ENCODE data around the gene HTR1E. TPM values are rescaled to one million over a fixed set of nuclear protein-coding genes. Genes with fewer than 3 reads are reported as not detected.
"Not testable (repeated sequence)": the region's sequence is repeated elsewhere in the genome, so short reads cannot be mapped to it uniquely, and the experiment has no call there.

Gene HTR1E
- total and polyA plus RNA-seq, 2 donors (not counting 1 experiment from before 2014, with no cell fraction given) = not detected

DNA sequence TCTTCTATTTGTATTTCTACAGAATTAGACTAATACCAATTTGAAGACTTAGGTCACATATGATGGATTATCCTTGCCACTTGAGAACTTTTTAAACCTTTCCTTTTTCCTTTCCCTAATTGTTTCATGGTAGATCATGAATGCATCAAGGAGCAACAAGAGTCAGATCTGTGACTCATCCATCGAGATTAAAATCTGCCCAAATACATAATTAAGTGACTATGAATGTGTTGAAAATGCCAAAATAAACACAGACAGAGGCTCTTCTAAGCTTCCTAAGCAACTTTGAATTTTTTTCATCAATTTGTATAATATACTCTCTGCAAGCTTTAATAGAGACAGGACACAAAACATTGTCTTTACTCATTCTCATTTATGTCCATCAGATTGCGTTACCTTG lies 23.5 kb upstream of the HTR1E start:
- Histone ChIP-seq H3K79me2 (ENCODE audit: control insufficient read depth, insufficient read depth, low read length) (no peaks in the 10 kb centered on the region), H4K20me1 (ENCODE audit: control insufficient read depth, extremely low read depth, insufficient read depth, low read length) (no peaks in the 10 kb centered on the region), H3K9me3 (ENCODE audit: control insufficient read depth, insufficient read depth, low read depth, low read length) (no peaks in the 10 kb centered on the region), H3K4me3 (replicated peaks in 1 of 4; ENCODE audit: control extremely low read depth in 1 of 4, insufficient read depth in 1 of 4, low read depth in 3 of 4, low read length in 4 of 4) (no peak overlapping the region), H3K4me1 (ENCODE audit: control insufficient read depth, extremely low read depth, insufficient read depth, low read length) (no peaks in the 10 kb centered on the region), H3K27me3 (ENCODE audit: control insufficient read depth, insufficient read depth, low read length) (no peaks in the 10 kb centered on the region), H3K9ac (ENCODE audit: insufficient read depth, low read length) (no peak overlapping the region), H3K4me2 (ENCODE audit: extremely low read depth, insufficient read depth, low read length) (no peak overlapping the region), H3K36me3 (ENCODE audit: control insufficient read depth, insufficient read depth, low read length) (no peaks in the 10 kb centered on the region), H2AFZ (ENCODE audit: low read length) (no peak overlapping the region), H3K27ac (ENCODE audit: insufficient read depth, low read length) (no peak overlapping the region)
- no peak for TF ChIP-seq EZH2 (IDR thresholded peaks at IDR 0.05; ENCODE audit: low read length, missing control alignments)
- TF ChIP-seq, protein P1, sequence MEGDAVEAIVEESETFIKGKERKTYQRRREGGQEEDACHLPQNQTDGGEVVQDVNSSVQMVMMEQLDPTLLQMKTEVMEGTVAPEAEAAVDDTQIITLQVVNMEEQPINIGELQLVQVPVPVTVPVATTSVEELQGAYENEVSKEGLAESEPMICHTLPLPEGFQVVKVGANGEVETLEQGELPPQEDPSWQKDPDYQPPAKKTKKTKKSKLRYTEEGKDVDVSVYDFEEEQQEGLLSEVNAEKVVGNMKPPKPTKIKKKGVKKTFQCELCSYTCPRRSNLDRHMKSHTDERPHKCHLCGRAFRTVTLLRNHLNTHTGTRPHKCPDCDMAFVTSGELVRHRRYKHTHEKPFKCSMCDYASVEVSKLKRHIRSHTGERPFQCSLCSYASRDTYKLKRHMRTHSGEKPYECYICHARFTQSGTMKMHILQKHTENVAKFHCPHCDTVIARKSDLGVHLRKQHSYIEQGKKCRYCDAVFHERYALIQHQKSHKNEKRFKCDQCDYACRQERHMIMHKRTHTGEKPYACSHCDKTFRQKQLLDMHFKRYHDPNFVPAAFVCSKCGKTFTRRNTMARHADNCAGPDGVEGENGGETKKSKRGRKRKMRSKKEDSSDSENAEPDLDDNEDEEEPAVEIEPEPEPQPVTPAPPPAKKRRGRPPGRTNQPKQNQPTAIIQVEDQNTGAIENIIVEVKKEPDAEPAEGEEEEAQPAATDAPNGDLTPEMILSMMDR (conservative IDR thresholded peaks at IDR 0.05 in 1 of 2, IDR thresholded peaks at IDR 0.05 in 1 of 2; ENCODE audit: low read depth in 1 of 2, low read length in 2 of 2) = no peak
- peak in 1 of 2 donors; percentile 70 for DNase-seq (ENCODE audit: low read depth in 2 of 2)

DNA sequence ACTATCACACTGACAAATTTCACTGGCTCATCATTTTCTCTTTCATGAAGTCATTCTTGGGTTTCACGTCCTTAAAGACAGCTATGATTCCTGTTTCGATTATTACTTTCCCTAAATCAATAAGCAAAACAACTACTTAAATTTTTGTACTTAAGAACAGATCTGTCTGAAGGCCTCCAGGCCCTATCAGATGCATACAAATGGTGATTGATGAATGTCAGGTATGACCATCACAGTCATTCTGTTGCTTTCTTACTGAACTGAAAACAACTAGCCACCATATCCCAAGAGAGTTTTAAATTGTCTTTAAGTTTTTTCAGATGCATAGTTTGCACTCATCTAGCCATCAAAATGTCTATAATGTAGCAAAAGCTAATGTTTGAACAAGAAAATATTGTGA lies 20.9 kb upstream of the HTR1E start:
- H3K4me1 ChIP-seq (ENCODE audit: control insufficient read depth, extremely low read depth, insufficient read depth, low read length) = no peaks in the 10 kb centered on the region
- H3K9me3 ChIP-seq (ENCODE audit: control insufficient read depth, insufficient read depth, low read depth, low read length) = no peaks in the 10 kb centered on the region
- no peak overlapping the region for H3K9ac ChIP-seq (ENCODE audit: insufficient read depth, low read length)
- H3K79me2 ChIP-seq (ENCODE audit: control insufficient read depth, insufficient read depth, low read length) = no peaks in the 10 kb centered on the region
- no peak overlapping the region for H2AFZ ChIP-seq (ENCODE audit: low read length)
- no peak overlapping the region for H3K27ac ChIP-seq (ENCODE audit: insufficient read depth, low read length)
- TF ChIP-seq, protein P1 (conservative IDR thresholded peaks at IDR 0.05 in 1 of 2, IDR thresholded peaks at IDR 0.05 in 1 of 2; ENCODE audit: low read depth in 1 of 2, low read length in 2 of 2) = no peak
- no peak for TF ChIP-seq EZH2 (IDR thresholded peaks at IDR 0.05; ENCODE audit: low read length, missing control alignments)
- H3K27me3 ChIP-seq (ENCODE audit: control insufficient read depth, insufficient read depth, low read length) = no peaks in the 10 kb centered on the region
- H4K20me1 ChIP-seq (ENCODE audit: control insufficient read depth, extremely low read depth, insufficient read depth, low read length) = no peaks in the 10 kb centered on the region
- DNase-seq (ENCODE audit: low read depth in 2 of 2) = no peak
- H3K36me3 ChIP-seq (ENCODE audit: control insufficient read depth, insufficient read depth, low read length) = no peaks in the 10 kb centered on the region
- no peak overlapping the region for H3K4me2 ChIP-seq (ENCODE audit: extremely low read depth, insufficient read depth, low read length)
- H3K4me3 ChIP-seq (replicated peaks in 1 of 4; ENCODE audit: control extremely low read depth in 1 of 4, insufficient read depth in 1 of 4, low read depth in 3 of 4, low read length in 4 of 4) = no peak overlapping the region

DNA sequence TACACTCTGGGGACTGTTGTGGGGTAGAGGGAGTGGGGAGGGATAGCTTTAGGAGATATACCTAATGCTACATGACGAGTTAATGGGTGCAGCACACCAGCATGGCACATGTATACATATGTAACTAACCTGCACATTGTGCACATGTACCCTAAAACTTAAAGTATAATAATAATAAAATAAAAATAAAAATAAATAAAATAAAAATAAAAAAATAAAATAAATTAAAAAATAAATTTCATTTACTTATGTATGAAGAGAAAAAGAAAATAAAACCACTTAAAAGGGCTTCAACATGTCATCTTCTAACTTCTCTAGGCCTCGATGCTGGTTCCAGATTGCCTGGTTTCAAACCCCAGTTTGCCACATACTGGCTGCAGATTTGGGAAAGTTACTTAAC lies 10.2 kb upstream of the HTR1E start:
- H3K4me1 ChIP-seq (ENCODE audit: control insufficient read depth, extremely low read depth, insufficient read depth, low read length); H3K4me2 ChIP-seq (ENCODE audit: extremely low read depth, insufficient read depth, low read length); H3K27ac ChIP-seq (ENCODE audit: insufficient read depth, low read length); DNase-seq (ENCODE audit: low read depth in 2 of 2); H2AFZ ChIP-seq (ENCODE audit: low read length); H3K36me3 ChIP-seq (ENCODE audit: control insufficient read depth, insufficient read depth, low read length); H3K9me3 ChIP-seq (ENCODE audit: control insufficient read depth, insufficient read depth, low read depth, low read length); H3K9ac ChIP-seq (ENCODE audit: insufficient read depth, low read length); H4K20me1 ChIP-seq (ENCODE audit: control insufficient read depth, extremely low read depth, insufficient read depth, low read length); H3K27me3 ChIP-seq (ENCODE audit: control insufficient read depth, insufficient read depth, low read length); H3K4me3 ChIP-seq (replicated peaks in 1 of 4; ENCODE audit: control extremely low read depth in 1 of 4, insufficient read depth in 1 of 4, low read depth in 3 of 4, low read length in 4 of 4); H3K79me2 ChIP-seq (ENCODE audit: control insufficient read depth, insufficient read depth, low read length): not testable (repeated sequence)

DNA sequence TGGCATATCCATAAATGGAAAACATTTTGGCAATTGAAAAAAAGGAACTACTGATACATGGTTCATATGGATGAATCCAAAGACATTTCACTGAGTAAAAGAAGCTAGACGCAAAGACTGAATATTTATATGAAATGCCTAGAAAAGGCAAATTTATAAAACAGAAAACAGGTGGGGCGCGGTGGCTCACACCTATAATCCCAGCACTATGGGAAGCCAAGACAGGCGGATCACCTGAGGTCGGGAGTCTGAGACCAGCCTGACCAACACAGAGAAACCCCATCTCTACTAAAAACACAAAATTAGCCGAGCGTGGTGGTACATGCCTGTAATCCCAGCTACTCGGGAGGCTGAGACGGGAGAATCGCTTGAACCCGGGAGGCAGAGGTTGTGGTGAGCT lies 9.5 kb upstream of the HTR1E start:
- not testable (repeated sequence) for H3K4me3 ChIP-seq (replicated peaks in 1 of 4; ENCODE audit: control extremely low read depth in 1 of 4, insufficient read depth in 1 of 4, low read depth in 3 of 4, low read length in 4 of 4); H2AFZ ChIP-seq (ENCODE audit: low read length); H3K36me3 ChIP-seq (ENCODE audit: control insufficient read depth, insufficient read depth, low read length); H3K27ac ChIP-seq (ENCODE audit: insufficient read depth, low read length); H4K20me1 ChIP-seq (ENCODE audit: control insufficient read depth, extremely low read depth, insufficient read depth, low read length); DNase-seq (ENCODE audit: low read depth in 2 of 2); H3K9ac ChIP-seq (ENCODE audit: insufficient read depth, low read length); H3K27me3 ChIP-seq (ENCODE audit: control insufficient read depth, insufficient read depth, low read length); H3K4me2 ChIP-seq (ENCODE audit: extremely low read depth, insufficient read depth, low read length); H3K9me3 ChIP-seq (ENCODE audit: control insufficient read depth, insufficient read depth, low read depth, low read length); H3K79me2 ChIP-seq (ENCODE audit: control insufficient read depth, insufficient read depth, low read length); H3K4me1 ChIP-seq (ENCODE audit: control insufficient read depth, extremely low read depth, insufficient read depth, low read length)
